ENCODE measurements around the gene UGT1A5.

DNA sequence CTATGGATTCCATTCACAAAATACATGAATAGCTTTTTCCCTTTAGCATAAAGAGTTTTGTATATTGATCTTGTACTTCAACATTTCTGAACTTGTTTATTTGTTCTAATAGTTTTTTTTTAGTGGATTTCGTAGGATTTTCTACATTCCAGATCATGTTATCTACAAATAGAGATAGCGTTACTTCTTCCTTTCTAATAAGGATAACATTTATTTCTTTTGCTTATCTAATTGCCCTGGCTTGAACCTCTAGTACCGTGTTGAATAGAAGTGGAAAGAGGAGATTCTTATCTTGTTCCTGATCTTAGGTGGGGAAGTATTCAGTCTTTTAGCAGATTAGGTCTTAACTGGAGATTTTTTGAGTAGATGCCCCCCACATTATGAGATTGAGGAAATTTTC, 10.5 kb upstream of the UGT1A5 start:
- no peak for TF ChIP-seq CTCF (optimal IDR thresholded peaks at IDR 0.05 in 1 of 3, IDR thresholded peaks at IDR 0.05 in 1 of 3, conservative IDR thresholded peaks at IDR 0.05 in 1 of 3; ENCODE audit: extremely low read depth in 1 of 3, insufficient read depth in 2 of 3, low read length in 3 of 3)
- TF ChIP-seq EZH2 (IDR thresholded peaks at IDR 0.05; ENCODE audit: low read length), result no peak

Measured in keratinocyte (primary cell).